Tibial nerve (tissue), 4 donors: ENCODE results near the gene RIPOR3. TPM values are rescaled to one million over a fixed set of nuclear protein-coding genes. Genes with fewer than 3 reads are reported as not detected.

Source experiments
- DNase-seq, 2 donors: peaks; one replicate each; pipeline ENCODE4 v3.0.0-alpha.2; 2019; ENCODE audit warnings: low spot score in 2 of 2
- H3K27ac ChIP-seq, 4 donors: fragments of 200-600 bp; sonication (generic) in 3 of 4; one replicate each; pipeline ENCODE4 v1.5.1; 2017 to 2019; ENCODE audit warnings: mild to moderate bottlenecking in 1 of 4
- H3K27me3 ChIP-seq, 2 donors: fragments of 200-600 bp; sonication (generic) in 1 of 2; one replicate each; pipeline versions ENCODE4 v1.5.1 to v1.6.0; 2017 to 2019
- H3K36me3 ChIP-seq, 3 donors: fragments of 200-600 bp; sonication (generic); one replicate each; pipeline ENCODE4 v1.5.1; 2018 to 2019
- H3K4me1 ChIP-seq, 4 donors: fragments of 200-600 bp; sonication (generic) in 3 of 4; one replicate each; pipeline ENCODE4 v1.5.1; 2017 to 2019
- H3K4me3 ChIP-seq, 4 donors: fragments of 200-600 bp; sonication (generic) in 3 of 4; one replicate each; pipeline ENCODE4 v1.5.1; 2017 to 2019; ENCODE audit warnings: mild to moderate bottlenecking in 1 of 4, moderate library complexity in 1 of 4
- H3K9me3 ChIP-seq, 4 donors: fragments of 200-600 bp; sonication (generic) in 3 of 4; one replicate each; pipeline ENCODE4 v1.5.1; 2017 to 2019
- EP300 ChIP-seq, 2 donors: sonication (generic); formaldehyde crosslinking; IDR thresholded peaks; one replicate each; pipeline ENCODE4 v1.6.1; 2017; ENCODE audit warnings: antibody characterized with exemption in 2 of 2, mild to moderate bottlenecking in 1 of 2
- POLR2A ChIP-seq, 2 donors: fragments of 450-650 bp; IDR thresholded peaks; one replicate each; pipeline ENCODE4 v1.6.1; 2017; ENCODE audit warnings: antibody characterized with exemption in 2 of 2, mild to moderate bottlenecking in 2 of 2, moderate library complexity in 2 of 2
- WGBS, 2 donors: methylation state at CpG; one replicate each; pipeline ENCODE4 v1.1.5; 2018; 5-methylcytosine and 5-hydroxymethylcytosine counted together
- total RNA-seq, 4 donors: library from RNA; depleted of rRNA; stranded (reverse); fragments of >200 nt; gene quantifications; one replicate each; pipeline ENCODE4 v1.1.0, GENCODE V29; 2016
- TF ChIP-seq, protein P1 (sequence below), 5 experiments: fragments of 200-600 bp in 3 of 5; fragments of 450-650 bp in 2 of 5; sonication (generic) in 3 of 5; IDR thresholded peaks; one replicate each; pipeline ENCODE4 v1.5.1; 2016 to 2019; ENCODE audit warnings: antibody characterized with exemption in 5 of 5, mild to moderate bottlenecking in 3 of 5, moderate library complexity in 2 of 5

RIPOR3 gene
- total RNA-seq, 4 donors from 2014 or later = 24.5 to 73.0 (median 35.5) TPM

DNA sequence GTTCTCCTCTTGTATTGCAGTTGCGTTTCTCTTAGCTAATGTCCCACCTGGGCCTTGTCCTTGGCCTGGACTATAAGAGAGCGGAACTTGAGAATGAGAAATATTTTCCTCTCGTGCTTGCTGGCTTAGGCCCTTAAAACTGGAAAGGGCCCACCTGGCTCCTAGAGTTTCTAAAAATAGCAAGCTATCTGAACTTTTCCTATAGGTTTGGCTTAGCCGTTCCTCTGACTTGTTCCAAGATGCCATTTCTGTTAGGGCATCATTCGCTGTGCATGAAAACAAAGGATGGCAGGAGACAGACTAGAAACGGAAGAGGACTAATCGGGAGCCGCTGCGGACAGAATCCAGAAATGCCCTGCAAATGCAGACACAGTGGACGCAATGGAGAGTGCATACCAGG, 4.5 kb downstream of the RIPOR3 start:
- 84 to 86% methylated on average over 10 of the region's 10 CpGs for WGBS, 2 donors
- Histone ChIP-seq H3K4me3 (no peak overlapping the region), H3K27ac (no peak overlapping the region), H3K27me3 (peaks cover 0 to 10% of the 10 kb centered on the region in 2 donors), H3K4me1 (peaks cover 0 to 24% (median 5%) of the 10 kb centered on the region in 4 donors), H3K9me3 (no peaks in the 10 kb centered on the region), H3K36me3 (no peaks in the 10 kb centered on the region)
- TF ChIP-seq POLR2A (IDR thresholded peaks at IDR 0.05) = no peak
- TF ChIP-seq, protein P1, sequence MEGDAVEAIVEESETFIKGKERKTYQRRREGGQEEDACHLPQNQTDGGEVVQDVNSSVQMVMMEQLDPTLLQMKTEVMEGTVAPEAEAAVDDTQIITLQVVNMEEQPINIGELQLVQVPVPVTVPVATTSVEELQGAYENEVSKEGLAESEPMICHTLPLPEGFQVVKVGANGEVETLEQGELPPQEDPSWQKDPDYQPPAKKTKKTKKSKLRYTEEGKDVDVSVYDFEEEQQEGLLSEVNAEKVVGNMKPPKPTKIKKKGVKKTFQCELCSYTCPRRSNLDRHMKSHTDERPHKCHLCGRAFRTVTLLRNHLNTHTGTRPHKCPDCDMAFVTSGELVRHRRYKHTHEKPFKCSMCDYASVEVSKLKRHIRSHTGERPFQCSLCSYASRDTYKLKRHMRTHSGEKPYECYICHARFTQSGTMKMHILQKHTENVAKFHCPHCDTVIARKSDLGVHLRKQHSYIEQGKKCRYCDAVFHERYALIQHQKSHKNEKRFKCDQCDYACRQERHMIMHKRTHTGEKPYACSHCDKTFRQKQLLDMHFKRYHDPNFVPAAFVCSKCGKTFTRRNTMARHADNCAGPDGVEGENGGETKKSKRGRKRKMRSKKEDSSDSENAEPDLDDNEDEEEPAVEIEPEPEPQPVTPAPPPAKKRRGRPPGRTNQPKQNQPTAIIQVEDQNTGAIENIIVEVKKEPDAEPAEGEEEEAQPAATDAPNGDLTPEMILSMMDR (IDR thresholded peaks at IDR 0.05) = no peak
- no peak for TF ChIP-seq EP300 (IDR thresholded peaks at IDR 0.05)
- DNase-seq = no peak

DNA sequence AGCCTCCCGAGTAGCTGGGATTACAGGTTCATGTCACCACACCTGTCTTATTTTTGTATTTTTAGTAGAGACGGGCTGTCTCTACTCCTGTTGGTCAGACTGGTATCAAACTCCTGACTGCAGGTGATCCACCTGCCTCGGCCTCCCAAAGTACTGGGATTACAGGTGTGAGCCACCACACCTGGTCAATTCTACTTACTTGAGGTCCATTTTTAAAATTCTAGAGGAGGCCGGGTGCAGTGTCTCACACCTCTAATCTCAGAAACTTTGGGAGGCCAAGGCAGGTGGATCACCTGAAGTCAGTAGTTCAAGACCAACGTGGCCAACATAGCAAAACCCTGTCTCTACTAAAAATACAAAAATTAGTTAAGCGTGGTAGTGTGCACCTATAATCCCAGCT, 7.8 kb downstream of the RIPOR3 start:
- WGBS, 2 donors = 95 to 96% methylated on average over 6 of the region's 6 CpGs
- no peaks in the 10 kb centered on the region for H3K9me3 ChIP-seq
- H3K4me3 ChIP-seq = no peak overlapping the region
- H3K36me3 ChIP-seq = no peaks in the 10 kb centered on the region
- no peak for TF ChIP-seq EP300 (IDR thresholded peaks at IDR 0.05)
- TF ChIP-seq, protein P1 (IDR thresholded peaks at IDR 0.05) = no peak
- no peak for TF ChIP-seq POLR2A (IDR thresholded peaks at IDR 0.05)
- peaks cover 0 to 2% of the 10 kb centered on the region in 2 donors for H3K27me3 ChIP-seq
- peaks cover 0 to 6% (median 0%) of the 10 kb centered on the region in 4 donors for H3K4me1 ChIP-seq
- DNase-seq = no peak
- H3K27ac ChIP-seq = no peak overlapping the region

DNA sequence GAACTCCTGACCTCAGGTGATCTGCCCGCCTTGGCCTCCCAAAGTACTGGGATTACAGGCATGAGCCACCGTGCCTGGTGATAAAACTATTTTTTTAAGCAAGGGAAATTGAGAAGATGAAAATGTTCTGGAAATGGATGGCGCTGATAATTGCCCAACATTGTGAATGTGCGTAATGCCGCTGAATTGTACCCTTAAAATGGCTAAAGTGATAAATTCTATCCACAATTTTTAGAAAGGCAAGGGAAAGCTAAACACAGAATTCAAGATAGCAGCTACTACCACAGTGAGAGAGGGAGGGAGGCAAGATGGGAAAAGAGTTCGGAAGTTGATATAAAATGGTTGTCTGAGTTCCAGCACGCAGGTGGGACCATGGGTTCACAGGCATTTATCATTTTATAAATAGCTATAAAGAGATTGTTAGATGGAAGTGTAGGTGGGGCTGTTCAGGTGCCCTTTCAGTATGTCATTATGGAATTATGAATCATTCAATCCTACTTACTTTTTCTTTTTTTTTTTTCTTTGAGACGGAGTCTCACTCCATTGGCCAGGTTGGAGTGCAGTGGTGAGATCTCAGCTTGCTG, 8.3 kb downstream of the RIPOR3 start:
- Histone ChIP-seq H3K27ac (no peak overlapping the region), H3K9me3 (no peaks in the 10 kb centered on the region), H3K27me3 (no peaks in the 10 kb centered on the region), H3K4me3 (no peak overlapping the region), H3K4me1 (peaks cover 0 to 11% (median 0%) of the 10 kb centered on the region in 4 donors), H3K36me3 (no peaks in the 10 kb centered on the region)
- WGBS, 2 donors = 90 to 91% methylated on average over 8 of the region's 8 CpGs
- TF ChIP-seq, protein P1 (IDR thresholded peaks at IDR 0.05) = no peak
- no peak for TF ChIP-seq POLR2A (IDR thresholded peaks at IDR 0.05)
- TF ChIP-seq EP300 (IDR thresholded peaks at IDR 0.05) = no peak
- no peak for DNase-seq

DNA sequence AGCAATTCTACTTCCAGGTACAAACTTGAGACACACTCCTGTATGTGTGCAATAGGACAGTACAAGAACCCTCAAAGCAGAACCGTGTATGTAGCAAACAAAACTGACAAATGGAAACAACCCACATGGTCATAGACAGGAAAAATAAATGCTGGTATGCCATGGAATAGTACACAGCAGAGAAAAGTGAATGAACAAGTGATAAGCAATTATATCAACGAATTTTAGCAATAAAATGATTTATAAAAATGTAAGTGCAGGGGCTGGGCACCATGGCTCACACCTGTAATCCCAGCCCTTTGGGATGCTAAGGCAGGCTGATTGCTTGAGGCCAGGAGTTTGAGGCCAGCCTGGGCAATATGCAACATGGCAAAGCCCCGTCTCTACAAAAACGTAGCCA, 9.3 kb downstream of the RIPOR3 start:
- WGBS, 2 donors = 83 to 86% methylated on average over 4 of the region's 4 CpGs
- Histone ChIP-seq H3K4me1 (peaks cover 0 to 13% (median 0%) of the 10 kb centered on the region in 4 donors), H3K27me3 (no peaks in the 10 kb centered on the region), H3K4me3 (no peak overlapping the region), H3K36me3 (no peaks in the 10 kb centered on the region), H3K9me3 (no peaks in the 10 kb centered on the region), H3K27ac (no peak overlapping the region)
- DNase-seq = no peak
- no peak for TF ChIP-seq EP300 (IDR thresholded peaks at IDR 0.05)

DNA sequence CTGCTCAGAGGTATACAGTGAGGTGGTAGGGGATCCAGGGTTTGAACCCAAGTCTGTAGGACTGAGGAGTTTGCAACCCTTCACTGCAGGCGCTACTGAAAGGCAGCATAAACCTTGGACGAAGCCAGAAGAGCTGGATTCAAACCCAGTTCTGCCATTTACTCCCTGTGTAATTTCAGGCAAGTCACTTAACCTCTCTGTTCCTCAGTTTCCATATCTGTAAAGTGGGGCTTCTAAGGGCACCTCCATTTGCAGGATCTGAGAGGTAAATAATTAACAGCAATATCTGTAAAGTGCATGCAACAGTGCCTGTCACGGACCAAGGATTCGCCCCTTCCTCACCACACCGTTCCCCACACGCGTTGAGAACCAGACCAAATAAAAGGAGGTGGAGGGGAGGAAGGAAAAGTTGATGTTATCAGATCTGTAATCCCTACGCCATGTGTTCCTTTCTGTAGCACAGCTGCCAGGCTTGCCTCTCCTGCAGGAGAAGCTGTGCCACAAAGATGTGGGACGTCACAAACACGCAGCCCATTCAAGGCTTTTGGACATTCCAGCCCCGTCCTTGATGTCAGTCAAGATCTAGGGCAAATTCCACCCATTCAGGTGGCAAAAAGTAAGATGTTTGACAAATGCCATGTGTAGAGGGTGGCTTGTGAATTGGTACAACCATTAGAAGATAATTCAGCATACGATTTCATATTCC, 9.8 kb downstream of the RIPOR3 start:
- no peak for DNase-seq
- Histone ChIP-seq H3K36me3 (no peaks in the 10 kb centered on the region), H3K9me3 (no peaks in the 10 kb centered on the region), H3K27me3 (no peaks in the 10 kb centered on the region), H3K4me3 (no peak overlapping the region), H3K4me1 (peaks cover 0 to 13% (median 0%) of the 10 kb centered on the region in 4 donors), H3K27ac (no peak overlapping the region)
- WGBS, 2 donors = 67 to 78% methylated on average over 12 of the region's 12 CpGs
- TF ChIP-seq EP300 (IDR thresholded peaks at IDR 0.05) (no peak), POLR2A (IDR thresholded peaks at IDR 0.05) (no peak)
- TF ChIP-seq, protein P1 (IDR thresholded peaks at IDR 0.05) = no peak
